ENCODE results near the gene CADPS. TPM values are rescaled to one million over a fixed set of nuclear protein-coding genes. Genes with fewer than 3 reads are reported as not detected.

Gene CADPS
- polyA plus RNA-seq, 2 of the 4 experiments (the other 2 are of a cell fraction): not detected

DNA sequence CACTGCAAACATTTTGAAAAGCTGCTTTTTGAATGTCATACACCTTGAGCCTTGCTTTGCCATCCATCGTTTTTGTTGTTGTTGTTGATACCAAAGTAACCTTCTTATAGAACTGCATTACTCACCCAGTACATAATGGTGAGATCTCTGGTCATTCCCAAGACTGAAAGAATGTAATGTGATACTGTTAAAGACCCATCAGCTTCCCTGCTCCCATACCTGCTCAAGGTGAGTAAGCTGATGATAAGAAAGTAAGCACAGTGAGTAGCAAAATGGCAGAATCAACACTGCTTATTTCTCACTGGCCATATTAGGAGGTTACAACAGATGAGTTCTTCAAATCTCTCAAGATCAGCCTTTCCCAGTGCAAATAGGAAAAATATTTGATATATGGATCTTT, 89.8 kb downstream of the CADPS start:
- CTCF ChIA-PET: no interaction called here
- TF ChIP-seq RARB (CRISPR knock-in tag; IDR thresholded peaks at IDR 0.05): no peak
- TF ChIP-seq EHMT2 (IDR thresholded peaks at IDR 0.05; ENCODE audit: low read depth): no peak
- no peak for TF ChIP-seq NPAS2 (CRISPR knock-in tag; IDR thresholded peaks at IDR 0.05; ENCODE audit: borderline replicate concordance)
- TF ChIP-seq, protein P1, sequence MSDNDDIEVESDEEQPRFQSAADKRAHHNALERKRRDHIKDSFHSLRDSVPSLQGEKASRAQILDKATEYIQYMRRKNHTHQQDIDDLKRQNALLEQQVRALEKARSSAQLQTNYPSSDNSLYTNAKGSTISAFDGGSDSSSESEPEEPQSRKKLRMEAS (IDR thresholded peaks at IDR 0.05): no peak
- TF ChIP-seq GATA3 (IDR thresholded peaks at IDR 0.05; ENCODE audit: borderline replicate concordance): no peak
- TF ChIP-seq RCOR1 (IDR thresholded peaks at IDR 0.05; ENCODE audit: low read depth, low read length): no peak
- TF ChIP-seq MYC (IDR thresholded peaks at IDR 0.05; ENCODE audit: borderline replicate concordance, low read length): no peak
- TF ChIP-seq CEBPB (IDR thresholded peaks at IDR 0.05): no peak
- TF ChIP-seq, protein P2, sequence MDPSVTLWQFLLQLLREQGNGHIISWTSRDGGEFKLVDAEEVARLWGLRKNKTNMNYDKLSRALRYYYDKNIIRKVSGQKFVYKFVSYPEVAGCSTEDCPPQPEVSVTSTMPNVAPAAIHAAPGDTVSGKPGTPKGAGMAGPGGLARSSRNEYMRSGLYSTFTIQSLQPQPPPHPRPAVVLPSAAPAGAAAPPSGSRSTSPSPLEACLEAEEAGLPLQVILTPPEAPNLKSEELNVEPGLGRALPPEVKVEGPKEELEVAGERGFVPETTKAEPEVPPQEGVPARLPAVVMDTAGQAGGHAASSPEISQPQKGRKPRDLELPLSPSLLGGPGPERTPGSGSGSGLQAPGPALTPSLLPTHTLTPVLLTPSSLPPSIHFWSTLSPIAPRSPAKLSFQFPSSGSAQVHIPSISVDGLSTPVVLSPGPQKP (IDR thresholded peaks at IDR 0.05; ENCODE audit: low read depth, low read length): no peak
- no peak for TF ChIP-seq MAFK (IDR thresholded peaks at IDR 0.05; ENCODE audit: partially characterized antibody)
- no peak for TF ChIP-seq ZC3H11A (IDR thresholded peaks at IDR 0.05)
- TF ChIP-seq POLR2A (IDR thresholded peaks at IDR 0.05; ENCODE audit: low read length): no peak
- TF ChIP-seq HOXB13 (CRISPR knock-in tag; IDR thresholded peaks at IDR 0.05; ENCODE audit: low read depth): no peak
- TF ChIP-seq EHF (CRISPR knock-in tag; IDR thresholded peaks at IDR 0.05): no peak
- no peak for TF ChIP-seq CBX2 (IDR thresholded peaks at IDR 0.05; ENCODE audit: borderline replicate concordance, low read depth)
- TF ChIP-seq, protein P3, sequence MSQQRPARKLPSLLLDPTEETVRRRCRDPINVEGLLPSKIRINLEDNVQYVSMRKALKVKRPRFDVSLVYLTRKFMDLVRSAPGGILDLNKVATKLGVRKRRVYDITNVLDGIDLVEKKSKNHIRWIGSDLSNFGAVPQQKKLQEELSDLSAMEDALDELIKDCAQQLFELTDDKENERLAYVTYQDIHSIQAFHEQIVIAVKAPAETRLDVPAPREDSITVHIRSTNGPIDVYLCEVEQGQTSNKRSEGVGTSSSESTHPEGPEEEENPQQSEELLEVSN (IDR thresholded peaks at IDR 0.05; ENCODE audit: borderline replicate concordance, low read depth): no peak
- no peak for TF ChIP-seq CHD4 (IDR thresholded peaks at IDR 0.05; ENCODE audit: borderline replicate concordance)
- TF ChIP-seq RFX5 (IDR thresholded peaks at IDR 0.05): no peak
- 0% methylated on average over 1 of the region's 1 CpG for WGBS (ENCODE audit: missing lambda C conversion rate)
- Histone ChIP-seq H3K27ac (no peak overlapping the region), H3K4me1 (no peaks in the 10 kb centered on the region), H3K9me3 (no peaks in the 10 kb centered on the region), H3K4me3 (no peak overlapping the region), H3K4me2 (no peak overlapping the region)
- DNase-seq (ENCODE audit: low read depth in 1 of 2, low spot score in 1 of 2) (no peak), FAIRE-seq (no peak), ATAC-seq (no peak)
- POLR2A ChIA-PET: no interaction called here

DNA sequence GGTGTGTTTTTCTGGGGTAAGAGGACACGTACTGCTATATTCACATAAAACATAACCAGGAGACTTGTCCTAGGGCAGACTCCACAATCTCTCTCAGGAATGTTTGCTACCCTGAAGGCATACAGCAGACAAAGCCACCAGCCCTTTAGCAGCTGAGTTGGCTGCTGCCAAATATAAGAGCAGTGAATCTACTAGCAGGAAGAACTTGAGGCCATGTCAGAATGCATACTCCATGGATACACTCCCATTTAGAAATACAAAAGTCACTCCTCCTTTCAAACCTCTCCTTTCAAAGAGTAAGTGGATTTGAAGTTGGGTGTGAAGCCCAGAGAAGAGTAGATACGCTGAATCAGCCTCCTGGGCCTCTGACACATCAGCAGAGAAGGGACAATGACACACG, 94.1 kb downstream of the CADPS start:
- Histone ChIP-seq H3K4me3 (no peak overlapping the region), H3K4me1 (no peaks in the 10 kb centered on the region), H3K4me2 (no peak overlapping the region), H3K9me3 (no peaks in the 10 kb centered on the region), H3K27ac (no peak overlapping the region)
- POLR2A ChIA-PET: no interaction called here
- DNase-seq (ENCODE audit: low read depth in 1 of 2, low spot score in 1 of 2): no peak
- ATAC-seq: no peak
- FAIRE-seq: no peak
- CTCF ChIA-PET: no interaction called here
- no peak for TF ChIP-seq GATA3 (IDR thresholded peaks at IDR 0.05; ENCODE audit: borderline replicate concordance)
- no peak for TF ChIP-seq ZNF302 (CRISPR knock-in tag; IDR thresholded peaks at IDR 0.05)
- TF ChIP-seq CBX2 (IDR thresholded peaks at IDR 0.05; ENCODE audit: borderline replicate concordance, low read depth): no peak
- TF ChIP-seq, protein P1 (IDR thresholded peaks at IDR 0.05): no peak
- no peak for TF ChIP-seq HOXB5 (CRISPR knock-in tag; IDR thresholded peaks at IDR 0.05)
- no peak for TF ChIP-seq CEBPB (IDR thresholded peaks at IDR 0.05)
- no peak for TF ChIP-seq NFE2L2 (conservative IDR thresholded peaks at IDR 0.05; ENCODE audit: low read length)
- TF ChIP-seq JUNB (IDR thresholded peaks at IDR 0.05): no peak
- TF ChIP-seq KDM1A (IDR thresholded peaks at IDR 0.05; ENCODE audit: low read depth): no peak
- TF ChIP-seq, protein P4, sequence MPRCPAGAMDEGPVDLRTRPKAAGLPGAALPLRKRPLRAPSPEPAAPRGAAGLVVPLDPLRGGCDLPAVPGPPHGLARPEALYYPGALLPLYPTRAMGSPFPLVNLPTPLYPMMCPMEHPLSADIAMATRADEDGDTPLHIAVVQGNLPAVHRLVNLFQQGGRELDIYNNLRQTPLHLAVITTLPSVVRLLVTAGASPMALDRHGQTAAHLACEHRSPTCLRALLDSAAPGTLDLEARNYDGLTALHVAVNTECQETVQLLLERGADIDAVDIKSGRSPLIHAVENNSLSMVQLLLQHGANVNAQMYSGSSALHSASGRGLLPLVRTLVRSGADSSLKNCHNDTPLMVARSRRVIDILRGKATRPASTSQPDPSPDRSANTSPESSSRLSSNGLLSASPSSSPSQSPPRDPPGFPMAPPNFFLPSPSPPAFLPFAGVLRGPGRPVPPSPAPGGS (IDR thresholded peaks at IDR 0.05): no peak
- no peak for TF ChIP-seq ZC3H11A (IDR thresholded peaks at IDR 0.05)
- TF ChIP-seq RCOR1 (IDR thresholded peaks at IDR 0.05; ENCODE audit: low read depth, low read length): no peak
- no peak for TF ChIP-seq HOXA7 (CRISPR knock-in tag; IDR thresholded peaks at IDR 0.05)
- no peak for TF ChIP-seq NPAS2 (CRISPR knock-in tag; IDR thresholded peaks at IDR 0.05; ENCODE audit: borderline replicate concordance)
- no peak for TF ChIP-seq EHMT2 (IDR thresholded peaks at IDR 0.05; ENCODE audit: low read depth)
- no peak for TF ChIP-seq NR3C1 (IDR thresholded peaks at IDR 0.05)
- WGBS (ENCODE audit: missing lambda C conversion rate): 0% methylated on average over 3 of the region's 3 CpGs

Data from A549 (cell line).